CD8-positive, alpha-beta memory T cell (primary cell): ENCODE results near the gene ADAMTSL1. TPM values are rescaled to one million over a fixed set of nuclear protein-coding genes. Genes with fewer than 3 reads are reported as not detected.
A peak's percentile ranks its signal among the peaks of the same experiment; 100 is the strongest.

Experiments used
- CTCF ChIA-PET: fragments of 350-600 bp; sonication (Branson Sonifier 250); formaldehyde crosslinking; loops from one replicate; lab custom pipeline; 2021; ENCODE audit warnings: antibody characterized with exemption; lab: Charles Lee
- POLR2A ChIA-PET: fragments of 350-600 bp; sonication (Branson Sonifier 250); formaldehyde crosslinking; loops from one replicate; lab custom pipeline; 2021; ENCODE audit warnings: antibody characterized with exemption; lab: Charles Lee
- DNase-seq, 5 donors: peaks; one replicate each; pipeline versions ENCODE4 v3.0.0 to v3.0.0-alpha.2; 2020 to 2022; ENCODE audit warnings: mixed read lengths in 1 of 5
- H3K27ac ChIP-seq: one replicate; pipeline ENCODE4 v1.7.0; 2013; ENCODE audit warnings: low read depth, mild to moderate bottlenecking, low read length, moderate library complexity
- H3K27me3 ChIP-seq: 2 replicates; pipeline ENCODE4 v1.7.0; 2013; ENCODE audit warnings: low read length, mild to moderate bottlenecking; ENCODE audit not compliant: insufficient read depth, poor library complexity, severe bottlenecking
- H3K36me3 ChIP-seq: 2 replicates; pipeline ENCODE4 v1.7.0; 2013; ENCODE audit warnings: mild to moderate bottlenecking, low read length, moderate library complexity; ENCODE audit not compliant: insufficient read depth
- H3K4me1 ChIP-seq: 2 replicates; pipeline ENCODE4 v1.7.0; 2013; ENCODE audit warnings: mild to moderate bottlenecking, low read length, moderate library complexity; ENCODE audit not compliant: insufficient read depth
- H3K4me3 ChIP-seq: 2 replicates; pipeline ENCODE4 v1.7.0; 2013; ENCODE audit warnings: mild to moderate bottlenecking, low read length
- H3K9me3 ChIP-seq: 2 replicates; pipeline ENCODE4 v1.7.0; 2013; ENCODE audit warnings: mild to moderate bottlenecking, low read length
- H3K27ac Mint-ChIP-seq, 8 donors: one replicate each; pipeline ENCODE4 v1.8.0; 2020 to 2021; ENCODE audit warnings: mixed read lengths in 8 of 8, mild to moderate bottlenecking in 6 of 8, inconsistent platforms in 3 of 8, moderate library complexity in 3 of 8
- H3K27me3 Mint-ChIP-seq, 2 donors: one replicate each; pipeline ENCODE4 v1.8.0; 2020 to 2021; ENCODE audit warnings: mixed read lengths in 2 of 2, mild to moderate bottlenecking in 1 of 2, moderate library complexity in 1 of 2
- H3K36me3 Mint-ChIP-seq, 3 donors: one replicate each; pipeline ENCODE4 v1.8.0; 2020 to 2021; ENCODE audit warnings: mixed read lengths in 3 of 3, inconsistent platforms in 1 of 3, mild to moderate bottlenecking in 1 of 3
- H3K4me1 Mint-ChIP-seq, 3 donors: one replicate each; pipeline ENCODE4 v1.8.0; 2020 to 2021; ENCODE audit warnings: mixed read lengths in 3 of 3, inconsistent platforms in 1 of 3, mild to moderate bottlenecking in 1 of 3
- H3K4me3 Mint-ChIP-seq, 7 donors: one replicate each; pipeline ENCODE4 v1.8.0; 2020 to 2021; ENCODE audit warnings: mixed read lengths in 7 of 7, mild to moderate bottlenecking in 6 of 7, moderate library complexity in 4 of 7, inconsistent platforms in 2 of 7
- H3K9me3 Mint-ChIP-seq, 5 donors: one replicate each; pipeline ENCODE4 v1.8.0; 2020 to 2022; ENCODE audit warnings: mixed read lengths in 5 of 5, mild to moderate bottlenecking in 3 of 5, moderate library complexity in 2 of 5, inconsistent platforms in 1 of 5
- polyA plus RNA-seq: library from polyadenylated mRNA; unstranded; fragments of 300-500 nt; fragmentation: Illumina TruSeq; gene quantifications from one replicate; pipeline ENCODE4 v1.2.3, GENCODE V29; 2021
- total RNA-seq, 2 experiments: library from RNA; stranded (reverse); gene quantifications; one replicate each; pipeline ENCODE4 v1.2.3, GENCODE V29; 2021

Gene ADAMTSL1
- total and polyA plus RNA-seq, 3 experiments from 2014 or later: not detected

DNA sequence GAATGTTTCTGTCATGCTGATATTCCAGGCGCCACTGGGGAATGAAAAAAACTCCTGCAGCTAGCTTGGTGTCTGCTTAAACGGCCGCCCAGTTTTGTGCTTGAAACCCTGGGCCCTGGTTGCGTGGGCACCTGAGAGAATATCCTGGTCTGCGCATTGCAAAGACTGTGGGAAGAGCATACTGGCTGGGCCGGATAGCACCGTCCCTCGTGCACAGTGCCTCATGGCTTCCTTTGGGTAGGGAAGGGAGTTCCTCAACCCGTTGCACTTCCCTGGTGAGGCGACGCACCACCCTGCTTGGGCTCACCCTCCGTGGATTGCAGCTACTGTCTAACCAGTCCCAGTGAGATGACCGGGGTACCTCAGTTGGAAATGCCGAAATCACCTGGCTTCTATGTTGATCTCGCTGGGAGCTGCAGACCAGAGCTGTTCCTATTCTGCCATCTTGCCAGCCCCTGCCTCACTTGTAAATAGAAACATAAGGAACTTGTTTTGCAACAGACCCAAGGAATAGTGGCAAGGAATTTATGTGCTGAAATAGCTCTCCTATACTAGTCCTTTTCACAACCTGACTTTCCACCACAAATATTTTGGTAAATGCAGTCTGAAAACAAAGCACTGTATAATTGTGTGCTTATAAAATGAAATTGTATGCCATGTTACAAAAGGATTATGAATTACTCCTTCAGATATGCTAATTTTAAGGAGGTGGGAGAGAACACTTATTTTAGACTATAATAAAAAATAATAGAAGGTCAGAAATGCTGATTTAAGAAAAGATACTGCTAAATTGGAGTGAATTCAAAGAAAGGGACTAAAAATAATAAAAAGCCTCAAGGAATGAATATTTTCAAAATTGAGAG, 90.3 kb downstream of the ADAMTSL1 start:
- Histone ChIP-seq H3K36me3 (no peaks in the 10 kb centered on the region), H3K27me3 (no peaks in the 10 kb centered on the region), H3K27ac (no peak overlapping the region), H3K9me3 (no peaks in the 10 kb centered on the region), H3K4me1 (no peaks in the 10 kb centered on the region), H3K4me3 (no peak overlapping the region)
- no peaks in the 10 kb centered on the region for H3K36me3 Mint-ChIP-seq
- H3K27me3 Mint-ChIP-seq: no peaks in the 10 kb centered on the region
- H3K27ac Mint-ChIP-seq: no peak overlapping the region
- no peak overlapping the region for H3K4me3 Mint-ChIP-seq
- DNase-seq: no peak
- POLR2A ChIA-PET: no interaction called here
- H3K4me1 Mint-ChIP-seq: no peaks in the 10 kb centered on the region
- peaks cover 2 to 10% (median 7%) of the 10 kb centered on the region in 5 donors for H3K9me3 Mint-ChIP-seq
- CTCF ChIA-PET: no interaction called here

DNA sequence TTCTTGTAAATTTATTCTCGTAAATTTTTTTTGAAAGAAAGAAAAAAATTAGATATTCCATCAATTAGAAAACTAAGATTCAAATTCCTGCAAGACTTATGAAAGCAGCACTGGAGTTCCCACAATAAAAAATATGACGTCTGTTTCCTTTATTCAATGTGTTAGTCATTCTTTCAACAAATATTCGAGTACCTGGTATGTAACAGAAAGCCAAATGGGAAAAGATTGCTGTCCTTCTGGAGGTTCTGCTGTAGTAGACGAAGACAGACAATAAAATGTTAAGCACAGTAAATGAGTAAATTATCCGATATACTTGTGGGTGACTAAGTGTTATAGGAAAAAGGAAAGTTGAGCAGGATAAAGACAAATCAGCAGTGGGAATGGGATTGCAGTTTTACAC, 92.2 kb downstream of the ADAMTSL1 start:
- CTCF ChIA-PET: no interaction called here
- POLR2A ChIA-PET: no interaction called here
- Mint-ChIP-seq H3K27me3 (no peaks in the 10 kb centered on the region), H3K27ac (no peak overlapping the region), H3K36me3 (no peaks in the 10 kb centered on the region), H3K4me1 (no peaks in the 10 kb centered on the region), H3K4me3 (no peak overlapping the region), H3K9me3 (peaks cover 0 to 8% (median 3%) of the 10 kb centered on the region in 5 donors)
- Histone ChIP-seq H3K4me1 (no peaks in the 10 kb centered on the region), H3K27me3 (no peaks in the 10 kb centered on the region), H3K27ac (no peak overlapping the region), H3K36me3 (no peaks in the 10 kb centered on the region), H3K4me3 (no peak overlapping the region), H3K9me3 (no peaks in the 10 kb centered on the region)
- no peak for DNase-seq

DNA sequence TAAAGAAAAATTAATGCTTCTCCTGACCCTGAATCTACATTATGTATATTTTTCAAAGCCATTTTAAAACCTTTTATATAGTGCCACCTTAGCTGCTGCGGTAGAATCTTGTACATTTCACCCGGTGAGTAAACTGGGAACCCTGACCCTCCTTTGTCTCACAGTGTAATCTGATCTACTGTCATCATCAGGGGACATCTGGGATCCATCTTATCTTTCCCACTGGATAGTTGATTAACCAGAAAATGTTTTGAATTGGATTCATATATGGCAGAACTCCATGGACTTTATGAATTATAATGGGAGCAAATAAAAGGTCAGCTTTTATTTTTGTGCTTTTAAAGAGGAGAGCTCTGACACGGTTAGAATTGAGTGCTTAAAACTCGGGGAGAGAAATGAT, 95.0 kb downstream of the ADAMTSL1 start:
- Histone ChIP-seq H3K27me3 (no peaks in the 10 kb centered on the region), H3K27ac (no peak overlapping the region), H3K4me1 (no peaks in the 10 kb centered on the region), H3K36me3 (no peaks in the 10 kb centered on the region), H3K9me3 (no peaks in the 10 kb centered on the region), H3K4me3 (no peak overlapping the region)
- POLR2A ChIA-PET: no interaction called here
- CTCF ChIA-PET: no interaction called here
- H3K9me3 Mint-ChIP-seq: no peaks in the 10 kb centered on the region
- H3K4me1 Mint-ChIP-seq: no peaks in the 10 kb centered on the region
- H3K27ac Mint-ChIP-seq: peak overlapping the region in 1 of 8 donors; percentile 50
- no peaks in the 10 kb centered on the region for H3K27me3 Mint-ChIP-seq
- no peaks in the 10 kb centered on the region for H3K36me3 Mint-ChIP-seq
- DNase-seq: no peak
- no peak overlapping the region for H3K4me3 Mint-ChIP-seq

DNA sequence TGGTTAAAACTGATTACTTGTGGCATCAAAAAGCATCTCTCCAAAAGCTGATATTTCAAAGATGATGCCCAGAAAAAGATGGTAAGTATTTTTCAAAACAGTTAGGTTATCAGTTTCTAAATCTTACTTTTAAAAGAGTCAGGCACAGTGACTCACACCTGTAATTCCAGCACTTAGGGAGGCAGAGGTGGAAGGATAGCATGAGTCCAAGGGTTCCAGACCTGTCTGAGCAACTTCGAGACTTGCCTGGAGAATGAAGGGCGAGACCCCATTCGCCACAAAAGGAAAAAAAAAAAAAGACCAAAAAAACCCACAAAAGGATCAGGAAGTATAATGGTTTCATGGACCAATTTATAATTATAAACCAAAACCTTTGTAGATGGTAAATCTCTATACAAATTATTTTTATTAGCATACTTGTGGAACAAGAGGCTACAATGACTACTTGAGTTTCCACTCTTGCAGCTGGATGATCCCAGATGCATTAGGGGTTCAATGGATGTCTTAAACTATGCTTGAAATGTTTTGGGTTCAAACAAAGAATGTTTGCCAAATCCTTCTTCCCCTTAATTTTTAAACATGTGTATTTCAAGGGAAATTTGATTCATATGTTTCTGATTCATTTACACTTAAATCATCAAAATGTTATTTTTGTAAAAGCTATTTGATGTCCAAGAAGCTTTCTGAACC, 96.1 kb downstream of the ADAMTSL1 start:
- H3K27me3 Mint-ChIP-seq: no peaks in the 10 kb centered on the region
- no peaks in the 10 kb centered on the region for H3K9me3 ChIP-seq
- H3K4me3 Mint-ChIP-seq: no peak overlapping the region

DNA sequence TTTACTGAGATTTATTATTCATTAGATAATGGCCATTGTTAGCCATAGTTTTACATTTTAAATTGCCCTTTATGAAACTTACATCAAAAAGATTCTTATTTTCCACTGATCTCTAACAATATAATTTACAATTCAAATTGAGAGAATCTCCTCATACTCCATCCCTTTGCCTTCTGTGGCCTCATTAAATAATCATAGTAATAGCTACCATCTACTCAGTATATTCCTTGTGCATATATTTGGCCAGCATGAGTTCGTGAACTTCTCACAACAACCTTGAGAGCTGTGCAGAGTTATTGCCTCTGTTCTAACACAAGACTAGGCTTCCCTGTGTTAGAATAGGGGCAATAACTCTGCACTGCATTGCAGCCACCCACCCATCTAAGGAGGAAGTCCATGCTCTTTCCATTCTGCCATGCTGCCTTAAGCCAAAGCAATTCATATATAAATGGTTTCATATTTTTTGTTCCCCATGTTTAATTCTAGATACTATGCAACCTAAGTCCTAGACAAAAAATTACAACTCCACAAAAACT, 99.1 kb downstream of the ADAMTSL1 start:
- Mint-ChIP-seq H3K4me3 (no peak overlapping the region), H3K9me3 (peaks cover 0 to 4% (median 0%) of the 10 kb centered on the region in 5 donors), H3K4me1 (no peaks in the 10 kb centered on the region), H3K27me3 (no peaks in the 10 kb centered on the region), H3K27ac (no peak overlapping the region), H3K36me3 (no peaks in the 10 kb centered on the region)
- H3K27me3 ChIP-seq: no peaks in the 10 kb centered on the region
- H3K4me3 ChIP-seq: no peak overlapping the region
- ChIA-PET CTCF (no interaction called here), POLR2A (no interaction called here)
- no peaks in the 10 kb centered on the region for H3K9me3 ChIP-seq
- no peak overlapping the region for H3K27ac ChIP-seq
- DNase-seq: no peak
- no peaks in the 10 kb centered on the region for H3K36me3 ChIP-seq
- H3K4me1 ChIP-seq: no peaks in the 10 kb centered on the region

More for the DNA sequence above, 96.1 kb downstream of the ADAMTSL1 start:
- H3K27me3 ChIP-seq: no peaks in the 10 kb centered on the region
- Mint-ChIP-seq H3K9me3 (peaks cover 0 to 3% (median 0%) of the 10 kb centered on the region in 5 donors), H3K4me1 (no peaks in the 10 kb centered on the region), H3K36me3 (no peaks in the 10 kb centered on the region), H3K27ac (no peak overlapping the region)
- POLR2A ChIA-PET: no interaction called here
- CTCF ChIA-PET: no interaction called here
- H3K27ac ChIP-seq: no peak overlapping the region
- H3K4me1 ChIP-seq: no peaks in the 10 kb centered on the region
- H3K4me3 ChIP-seq: no peak overlapping the region
- DNase-seq: no peak
- no peaks in the 10 kb centered on the region for H3K36me3 ChIP-seq

DNA sequence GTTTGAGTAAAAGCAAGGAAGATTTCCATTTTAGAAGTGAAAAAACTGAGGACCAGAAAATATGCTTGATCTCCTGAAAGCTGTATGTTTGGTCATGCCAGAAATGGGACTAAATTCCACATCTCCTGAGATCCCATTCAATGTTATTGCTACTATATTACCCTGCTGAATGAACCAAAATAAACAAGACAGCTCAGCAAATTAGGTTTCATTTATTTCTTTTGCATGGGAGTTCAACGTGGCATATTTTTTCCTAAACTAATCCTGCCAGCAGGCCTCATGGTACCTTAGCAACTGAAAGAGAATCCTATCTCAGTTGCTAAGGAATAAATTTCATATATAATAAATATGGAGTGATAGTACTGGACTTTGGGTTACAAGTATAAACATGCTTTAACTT, 101.7 kb downstream of the ADAMTSL1 start:
- ChIA-PET CTCF (no interaction called here), POLR2A (no interaction called here)
- DNase-seq: no peak
- no peaks in the 10 kb centered on the region for H3K36me3 ChIP-seq
- no peaks in the 10 kb centered on the region for H3K27me3 Mint-ChIP-seq
- H3K27ac ChIP-seq: no peak overlapping the region
- no peak overlapping the region for H3K27ac Mint-ChIP-seq
- no peaks in the 10 kb centered on the region for H3K27me3 ChIP-seq
- H3K9me3 Mint-ChIP-seq: peaks cover 0 to 7% (median 1%) of the 10 kb centered on the region in 5 donors
- H3K9me3 ChIP-seq: no peaks in the 10 kb centered on the region
- no peaks in the 10 kb centered on the region for H3K4me1 Mint-ChIP-seq
- H3K4me3 Mint-ChIP-seq: no peak overlapping the region
- H3K36me3 Mint-ChIP-seq: no peaks in the 10 kb centered on the region
- H3K4me1 ChIP-seq: no peaks in the 10 kb centered on the region
- no peak overlapping the region for H3K4me3 ChIP-seq

DNA sequence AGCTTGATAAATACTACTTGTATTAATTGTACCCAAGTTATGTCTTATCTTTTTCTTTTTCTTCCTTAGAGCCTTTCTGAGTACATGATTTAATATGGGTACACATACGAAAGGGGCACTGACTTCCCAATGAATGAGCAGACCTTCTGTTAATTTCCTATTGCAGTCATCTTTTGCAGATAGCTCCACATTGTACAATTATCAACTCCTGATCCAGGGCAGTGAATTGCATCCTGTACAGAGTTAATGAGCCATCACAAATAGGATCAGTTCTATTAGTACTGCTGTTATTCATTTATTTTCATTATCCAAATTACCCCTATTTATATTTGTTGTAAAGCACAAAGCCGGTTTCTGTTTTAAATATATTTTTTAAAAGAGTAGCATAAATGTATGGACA, 105.6 kb downstream of the ADAMTSL1 start:
- Histone ChIP-seq H3K4me1 (no peaks in the 10 kb centered on the region), H3K36me3 (no peaks in the 10 kb centered on the region), H3K27me3 (no peaks in the 10 kb centered on the region), H3K9me3 (no peaks in the 10 kb centered on the region), H3K4me3 (no peak overlapping the region), H3K27ac (no peak overlapping the region)
- ChIA-PET CTCF (no interaction called here), POLR2A (no interaction called here)
- H3K27ac Mint-ChIP-seq: no peak overlapping the region
- no peak overlapping the region for H3K4me3 Mint-ChIP-seq
- no peaks in the 10 kb centered on the region for H3K27me3 Mint-ChIP-seq
- H3K4me1 Mint-ChIP-seq: no peaks in the 10 kb centered on the region
- peaks cover 0 to 7% (median 0%) of the 10 kb centered on the region in 5 donors for H3K9me3 Mint-ChIP-seq
- no peak for DNase-seq
- H3K36me3 Mint-ChIP-seq: no peaks in the 10 kb centered on the region

DNA sequence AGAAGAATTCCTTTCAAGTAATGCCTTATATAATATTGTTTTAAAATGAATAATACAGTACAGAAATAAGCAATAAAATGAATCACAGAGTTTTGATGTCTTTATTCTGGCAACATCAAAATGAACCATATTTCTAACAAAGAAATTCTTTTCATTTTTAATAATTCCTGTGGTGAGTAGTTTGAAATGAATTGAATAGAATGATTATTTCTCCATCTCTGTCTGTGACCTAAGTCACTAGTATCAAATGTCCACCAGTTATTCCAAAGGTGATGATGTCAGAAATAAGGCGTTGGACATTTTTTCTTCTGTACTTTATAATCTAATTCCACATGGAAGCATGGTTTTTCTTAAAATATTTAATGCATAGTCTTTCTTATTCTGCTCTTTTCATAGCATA, 106.2 kb downstream of the ADAMTSL1 start:
- no peaks in the 10 kb centered on the region for H3K4me1 Mint-ChIP-seq
- H3K27ac ChIP-seq: no peak overlapping the region
- DNase-seq: no peak
- no peaks in the 10 kb centered on the region for H3K4me1 ChIP-seq
- no peaks in the 10 kb centered on the region for H3K36me3 Mint-ChIP-seq
- no peaks in the 10 kb centered on the region for H3K36me3 ChIP-seq
- H3K9me3 Mint-ChIP-seq: peaks cover 0 to 7% (median 0%) of the 10 kb centered on the region in 5 donors
- H3K27me3 ChIP-seq: no peaks in the 10 kb centered on the region
- no peak overlapping the region for H3K4me3 ChIP-seq
- ChIA-PET CTCF (no interaction called here), POLR2A (no interaction called here)
- no peaks in the 10 kb centered on the region for H3K27me3 Mint-ChIP-seq
- no peaks in the 10 kb centered on the region for H3K9me3 ChIP-seq
- H3K4me3 Mint-ChIP-seq: no peak overlapping the region
- H3K27ac Mint-ChIP-seq: no peak overlapping the region
